ENCODE results near the gene RNF103. TPM values are rescaled to one million over a fixed set of nuclear protein-coding genes. Genes with fewer than 3 reads are reported as not detected.
A peak's percentile ranks its signal among the peaks of the same experiment; 100 is the strongest.
"Not testable (repeated sequence)": the region's sequence is repeated elsewhere in the genome, so short reads cannot be mapped to it uniquely, and the experiment has no call there.

The RNF103 gene, protein sequence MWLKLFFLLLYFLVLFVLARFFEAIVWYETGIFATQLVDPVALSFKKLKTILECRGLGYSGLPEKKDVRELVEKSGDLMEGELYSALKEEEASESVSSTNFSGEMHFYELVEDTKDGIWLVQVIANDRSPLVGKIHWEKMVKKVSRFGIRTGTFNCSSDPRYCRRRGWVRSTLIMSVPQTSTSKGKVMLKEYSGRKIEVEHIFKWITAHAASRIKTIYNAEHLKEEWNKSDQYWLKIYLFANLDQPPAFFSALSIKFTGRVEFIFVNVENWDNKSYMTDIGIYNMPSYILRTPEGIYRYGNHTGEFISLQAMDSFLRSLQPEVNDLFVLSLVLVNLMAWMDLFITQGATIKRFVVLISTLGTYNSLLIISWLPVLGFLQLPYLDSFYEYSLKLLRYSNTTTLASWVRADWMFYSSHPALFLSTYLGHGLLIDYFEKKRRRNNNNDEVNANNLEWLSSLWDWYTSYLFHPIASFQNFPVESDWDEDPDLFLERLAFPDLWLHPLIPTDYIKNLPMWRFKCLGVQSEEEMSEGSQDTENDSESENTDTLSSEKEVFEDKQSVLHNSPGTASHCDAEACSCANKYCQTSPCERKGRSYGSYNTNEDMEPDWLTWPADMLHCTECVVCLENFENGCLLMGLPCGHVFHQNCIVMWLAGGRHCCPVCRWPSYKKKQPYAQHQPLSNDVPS
- 10 to 100 TPM; 11.3 to 18.5 (median 13.1) TPM for total RNA-seq (2021; fragmentation: NEBNext Ultra II Directional; extraction: Animal tissue kit (Norgen Biotek cat#: 25700))
- long read RNA-seq, full-length matches to known transcripts: 13 of 14 reads
- long read RNA-seq, partial matches to known transcripts: 0 of 14 reads
- long read RNA-seq, other reads (novel, unspliced or antisense): 1 of 14 reads

DNA sequence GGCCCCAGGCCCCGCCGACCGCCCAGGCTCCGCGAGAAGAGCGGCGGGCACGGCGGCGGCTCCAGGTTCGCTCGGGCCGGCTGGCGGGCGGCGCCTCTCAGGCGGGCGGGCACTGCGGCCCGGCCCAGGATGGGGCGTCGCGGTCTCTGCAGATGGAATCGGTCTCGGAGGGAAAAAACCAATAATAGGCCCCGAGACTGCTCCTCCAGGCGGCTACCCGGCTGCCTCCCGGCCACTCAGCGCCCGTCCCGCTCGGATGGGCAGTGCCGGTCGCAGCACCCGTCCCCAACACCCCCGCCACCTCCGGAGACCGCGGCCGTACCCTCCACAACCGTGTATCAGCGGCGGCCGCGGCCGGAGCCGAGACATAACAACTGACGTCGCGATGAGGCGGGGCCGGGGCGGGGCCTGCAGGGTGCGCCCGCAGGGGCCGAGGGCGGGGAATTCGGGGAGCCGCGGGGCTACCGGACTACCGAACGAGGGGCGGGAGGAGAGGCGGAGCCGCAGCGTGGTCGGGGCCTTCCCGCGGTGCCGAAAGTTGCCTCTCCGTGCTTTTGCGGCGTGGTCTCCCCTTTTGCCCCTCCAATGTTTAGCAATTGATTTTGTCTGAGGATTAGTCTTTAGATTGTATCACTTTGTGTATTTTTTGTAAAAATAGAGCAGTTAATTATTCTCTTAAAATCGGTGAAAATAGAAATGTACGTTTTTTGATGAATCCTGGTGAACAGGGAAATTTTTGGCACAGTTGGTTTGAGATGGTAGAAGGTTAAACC lies at the start of gene RNF103:
TSS of gene RNF103 (minus strand) at position 372 of the 773 bp plus-strand sequence. CDS start 979 bp downstream, outside the sequence.
- H3K9me3 Mint-ChIP-seq: no peaks in the 10 kb centered on the region
- H3K4me1 Mint-ChIP-seq (ENCODE audit: low read depth): peaks cover 23% of the 10 kb centered on the region
- H3K4me3 Mint-ChIP-seq: peak within 1 kb of the TSS; percentile 97
- H3K27me3 Mint-ChIP-seq (ENCODE audit: insufficient read depth): peaks cover 12% of the 10 kb centered on the region
- TF ChIP-seq, protein P1, sequence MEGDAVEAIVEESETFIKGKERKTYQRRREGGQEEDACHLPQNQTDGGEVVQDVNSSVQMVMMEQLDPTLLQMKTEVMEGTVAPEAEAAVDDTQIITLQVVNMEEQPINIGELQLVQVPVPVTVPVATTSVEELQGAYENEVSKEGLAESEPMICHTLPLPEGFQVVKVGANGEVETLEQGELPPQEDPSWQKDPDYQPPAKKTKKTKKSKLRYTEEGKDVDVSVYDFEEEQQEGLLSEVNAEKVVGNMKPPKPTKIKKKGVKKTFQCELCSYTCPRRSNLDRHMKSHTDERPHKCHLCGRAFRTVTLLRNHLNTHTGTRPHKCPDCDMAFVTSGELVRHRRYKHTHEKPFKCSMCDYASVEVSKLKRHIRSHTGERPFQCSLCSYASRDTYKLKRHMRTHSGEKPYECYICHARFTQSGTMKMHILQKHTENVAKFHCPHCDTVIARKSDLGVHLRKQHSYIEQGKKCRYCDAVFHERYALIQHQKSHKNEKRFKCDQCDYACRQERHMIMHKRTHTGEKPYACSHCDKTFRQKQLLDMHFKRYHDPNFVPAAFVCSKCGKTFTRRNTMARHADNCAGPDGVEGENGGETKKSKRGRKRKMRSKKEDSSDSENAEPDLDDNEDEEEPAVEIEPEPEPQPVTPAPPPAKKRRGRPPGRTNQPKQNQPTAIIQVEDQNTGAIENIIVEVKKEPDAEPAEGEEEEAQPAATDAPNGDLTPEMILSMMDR (IDR thresholded peaks at IDR 0.05): no peak; the same call in 1 of the 2 replicates
- peak within 1 kb of the TSS; percentile 92 for H3K27ac Mint-ChIP-seq
- H3K36me3 Mint-ChIP-seq (ENCODE audit: low read depth): no peaks in the 10 kb centered on the region
- peak; percentile 79 for DNase-seq

DNA sequence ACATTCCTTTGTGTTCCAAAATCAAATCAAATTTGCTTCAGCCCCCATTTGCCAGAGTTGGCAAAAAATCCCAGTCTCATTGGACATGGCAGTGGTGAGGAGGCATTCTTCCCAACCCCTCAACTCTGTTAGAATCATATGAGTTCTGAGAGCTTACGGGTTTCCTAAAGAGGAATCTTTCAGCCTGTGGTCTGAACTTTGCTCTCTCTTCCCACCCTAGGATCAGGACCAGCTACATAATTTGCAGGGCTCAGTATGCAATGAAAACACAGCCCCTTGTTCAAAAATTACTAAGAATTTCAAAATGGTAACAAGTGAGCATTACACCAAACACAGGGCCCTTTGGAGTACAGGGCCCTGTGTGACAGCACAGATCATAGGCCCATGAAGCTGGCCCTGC lies 49.3 kb upstream of the RNF103 start:
- TF ChIP-seq, protein P1 (IDR thresholded peaks at IDR 0.05): no peak
- H3K9me3 Mint-ChIP-seq: peaks cover 6% of the 10 kb centered on the region; the same call in 1 of the 2 replicates
- no peaks in the 10 kb centered on the region for H3K36me3 Mint-ChIP-seq (ENCODE audit: low read depth)
- H3K27ac Mint-ChIP-seq: no peak overlapping the region
- H3K27me3 Mint-ChIP-seq (ENCODE audit: insufficient read depth): peaks cover 12% of the 10 kb centered on the region
- no peak for DNase-seq
- H3K4me3 Mint-ChIP-seq: no peak overlapping the region
- peaks cover 4% of the 10 kb centered on the region; the same call in 1 of the 2 replicates for H3K4me1 Mint-ChIP-seq (ENCODE audit: low read depth)

DNA sequence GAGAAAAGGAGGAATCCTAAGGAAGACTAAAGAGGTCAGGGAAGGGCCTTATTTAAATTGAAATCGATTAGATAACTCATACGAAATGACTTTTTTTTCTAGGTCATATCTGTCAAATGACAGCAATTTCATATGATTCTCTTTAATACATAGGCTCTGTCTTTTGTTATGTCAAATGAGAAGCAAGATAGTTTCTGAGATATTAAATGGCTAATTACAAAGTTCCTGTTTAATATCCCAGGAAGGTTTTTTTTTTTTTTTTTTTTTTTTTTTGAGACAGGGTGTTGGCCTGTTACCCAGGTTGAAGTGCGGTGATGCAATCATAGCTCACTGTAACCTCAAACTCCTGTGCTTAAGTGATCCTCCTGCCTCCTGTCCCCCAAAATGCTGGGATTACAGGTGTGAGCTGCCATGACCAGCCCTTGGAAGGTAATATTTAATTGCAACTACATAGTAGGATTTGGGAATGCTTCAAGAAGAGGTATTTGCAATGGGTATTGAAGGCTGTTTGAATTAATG lies 48.4 kb upstream of the RNF103 start:
- Mint-ChIP-seq H3K27ac (no peak overlapping the region), H3K36me3 (ENCODE audit: low read depth) (no peaks in the 10 kb centered on the region), H3K4me3 (no peak overlapping the region), H3K27me3 (ENCODE audit: insufficient read depth) (peaks cover 9% of the 10 kb centered on the region), H3K9me3 (peaks cover 10% of the 10 kb centered on the region), H3K4me1 (ENCODE audit: low read depth) (peaks cover 4% of the 10 kb centered on the region; the same call in 1 of the 2 replicates)
- TF ChIP-seq, protein P1 (IDR thresholded peaks at IDR 0.05): no peak
- no peak for DNase-seq

DNA sequence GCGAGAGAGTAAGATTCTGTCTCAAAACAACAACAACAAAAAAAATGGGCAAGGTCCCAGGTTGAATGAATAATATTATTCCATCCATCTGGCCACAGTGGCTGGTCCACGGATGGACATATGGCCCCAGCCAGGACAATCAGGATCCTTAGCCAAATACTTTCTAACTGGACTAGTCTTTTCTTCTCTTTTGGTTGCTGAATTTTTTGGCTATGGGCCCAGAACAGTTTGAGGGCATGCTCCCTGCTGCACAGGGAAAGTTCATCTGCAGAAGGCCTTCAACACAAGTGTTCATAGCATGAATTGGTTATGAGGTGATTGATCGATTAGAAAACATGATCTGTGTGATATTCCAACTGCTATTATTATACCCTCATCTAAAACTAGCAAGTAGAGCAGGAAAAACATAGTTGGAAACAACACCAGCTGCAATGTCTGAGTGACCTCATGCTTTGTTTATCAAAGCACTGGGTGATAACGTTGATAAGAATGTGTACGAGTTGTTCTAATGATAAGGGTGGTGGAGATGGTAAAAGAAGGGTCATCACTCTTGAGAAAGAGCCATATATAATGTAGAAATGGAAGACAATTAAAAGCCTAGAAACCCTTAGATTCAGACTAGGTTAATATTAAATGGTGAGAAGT lies 47.8 kb upstream of the RNF103 start:
- H3K27me3 Mint-ChIP-seq (ENCODE audit: insufficient read depth): peaks cover 7% of the 10 kb centered on the region
- TF ChIP-seq, protein P1 (IDR thresholded peaks at IDR 0.05): no peak
- H3K9me3 Mint-ChIP-seq: peaks cover 10% of the 10 kb centered on the region
- peaks cover 4% of the 10 kb centered on the region; the same call in 1 of the 2 replicates for H3K4me1 Mint-ChIP-seq (ENCODE audit: low read depth)
- no peak for DNase-seq
- H3K36me3 Mint-ChIP-seq (ENCODE audit: low read depth): no peaks in the 10 kb centered on the region
- H3K4me3 Mint-ChIP-seq: no peak overlapping the region
- H3K27ac Mint-ChIP-seq: no peak overlapping the region

DNA sequence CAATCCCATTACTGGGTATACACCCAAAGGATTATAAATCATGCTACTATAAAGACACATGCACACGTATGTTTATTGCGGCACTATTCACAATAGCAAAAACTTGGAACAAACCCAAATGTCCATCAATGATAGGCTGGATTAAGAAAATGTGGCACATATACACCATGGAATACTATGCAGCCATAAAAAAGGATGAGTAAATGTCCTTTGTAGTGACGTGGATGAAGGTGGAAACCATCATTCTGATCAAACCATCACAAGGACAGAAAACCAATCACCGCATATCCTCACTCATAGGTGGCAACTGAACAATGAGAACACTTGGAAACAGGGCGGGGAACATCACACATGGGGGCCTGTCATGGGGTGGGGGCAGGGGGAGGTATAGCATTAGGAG lies 45.7 kb upstream of the RNF103 start:
- not testable (repeated sequence) for H3K36me3 Mint-ChIP-seq (ENCODE audit: low read depth); H3K4me3 Mint-ChIP-seq; H3K27ac Mint-ChIP-seq; DNase-seq; H3K27me3 Mint-ChIP-seq (ENCODE audit: insufficient read depth); H3K4me1 Mint-ChIP-seq (ENCODE audit: low read depth)
- H3K9me3 Mint-ChIP-seq: peaks cover 10% of the 10 kb centered on the region

Measured in HFFc6 (cell line).